Measurements from ENCODE around the gene CSRP3. TPM values are rescaled to one million over a fixed set of nuclear protein-coding genes. Genes with fewer than 3 reads are reported as not detected.
"Not testable (repeated sequence)": the region's sequence is repeated elsewhere in the genome, so short reads cannot be mapped to it uniquely, and the experiment has no call there.

Gene CSRP3
- total RNA-seq, 2 experiments from 2014 or later, result not detected

DNA sequence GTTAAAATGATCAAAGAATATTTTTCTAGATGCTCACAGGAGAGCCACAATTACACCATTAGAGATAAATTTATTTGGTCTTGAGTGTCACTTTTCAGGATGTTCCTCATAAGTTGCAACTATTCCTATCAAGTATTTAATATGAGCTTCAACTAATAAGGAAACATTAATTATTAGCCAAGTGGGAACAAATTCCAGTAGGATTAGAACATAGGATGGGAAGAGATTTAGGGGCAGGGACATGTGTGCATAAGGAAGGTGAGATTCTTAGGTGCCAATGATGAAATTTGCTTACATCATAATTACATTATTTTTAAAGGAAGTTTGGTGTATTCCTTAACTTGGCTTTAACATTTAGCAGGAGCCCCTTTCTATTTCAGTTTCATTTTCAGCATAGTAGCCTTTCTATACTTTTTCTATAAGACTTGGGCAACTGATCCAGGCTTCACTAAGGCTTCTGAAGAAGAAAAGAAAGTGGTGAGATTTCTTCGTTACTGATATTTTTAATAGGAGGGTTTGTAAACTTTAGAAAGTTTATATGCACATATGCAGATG, 38.8 kb downstream of the CSRP3 start:
- Mint-ChIP-seq H3K36me3 (peaks cover 56% of the 10 kb centered on the region), H3K27ac (no peak overlapping the region), H3K4me3 (no peak overlapping the region), H3K4me1 (peaks cover 10% of the 10 kb centered on the region), H3K27me3 (no peaks in the 10 kb centered on the region), H3K9me3 (no peaks in the 10 kb centered on the region)
- no peak for ATAC-seq (ENCODE audit: low read depth)
- DNase-seq, result no peak
- POLR2A ChIA-PET, result no interaction called here

GRCh38 chr11:19161651-19162050, 40.1 kb downstream of the CSRP3 start:
- ATAC-seq (ENCODE audit: low read depth) (no peak), DNase-seq (no peak)
- H3K27ac Mint-ChIP-seq, result no peak overlapping the region
- peaks cover 10% of the 10 kb centered on the region for H3K4me1 Mint-ChIP-seq
- no peaks in the 10 kb centered on the region for H3K9me3 Mint-ChIP-seq
- POLR2A ChIA-PET, result no interaction called here
- H3K27me3 Mint-ChIP-seq, result no peaks in the 10 kb centered on the region
- peaks cover 51% of the 10 kb centered on the region for H3K36me3 Mint-ChIP-seq
- H3K4me3 Mint-ChIP-seq, result no peak overlapping the region

- no peak overlapping the region for H3K4me3 Mint-ChIP-seq
- DNase-seq (no peak), ATAC-seq (ENCODE audit: low read depth) (no peak)
- H3K9me3 Mint-ChIP-seq, result no peaks in the 10 kb centered on the region
- H3K36me3 Mint-ChIP-seq, result peaks cover 51% of the 10 kb centered on the region
- H3K27me3 Mint-ChIP-seq, result no peaks in the 10 kb centered on the region
- POLR2A ChIA-PET, result no interaction called here
- H3K27ac Mint-ChIP-seq, result no peak overlapping the region
- H3K4me1 Mint-ChIP-seq, result peaks cover 10% of the 10 kb centered on the region
Observed at GRCh38 chr11:19160847-19161246, 40.9 kb downstream of the CSRP3 start.

- H3K27ac Mint-ChIP-seq, result no peak overlapping the region
- H3K4me1 Mint-ChIP-seq, result no peaks in the 10 kb centered on the region
- no peaks in the 10 kb centered on the region for H3K27me3 Mint-ChIP-seq
- POLR2A ChIA-PET, result no interaction called here
- ATAC-seq (ENCODE audit: low read depth) (no peak), DNase-seq (no peak)
- no peak overlapping the region for H3K4me3 Mint-ChIP-seq
- H3K9me3 Mint-ChIP-seq, result no peaks in the 10 kb centered on the region
- peaks cover 30% of the 10 kb centered on the region for H3K36me3 Mint-ChIP-seq
Observed at GRCh38 chr11:19156892-19157291, 44.9 kb downstream of the CSRP3 start.

- ATAC-seq (ENCODE audit: low read depth) (no peak), DNase-seq (no peak)
- peaks cover 14% of the 10 kb centered on the region for H3K36me3 Mint-ChIP-seq
- H3K4me3 Mint-ChIP-seq, result no peak overlapping the region
- H3K27ac Mint-ChIP-seq, result no peak overlapping the region
- H3K4me1 Mint-ChIP-seq, result no peaks in the 10 kb centered on the region
- POLR2A ChIA-PET, result no interaction called here
- H3K27me3 Mint-ChIP-seq, result no peaks in the 10 kb centered on the region
- no peaks in the 10 kb centered on the region for H3K9me3 Mint-ChIP-seq
Observed at GRCh38 chr11:19145319-19145718, 56.5 kb downstream of the CSRP3 start.

DNA sequence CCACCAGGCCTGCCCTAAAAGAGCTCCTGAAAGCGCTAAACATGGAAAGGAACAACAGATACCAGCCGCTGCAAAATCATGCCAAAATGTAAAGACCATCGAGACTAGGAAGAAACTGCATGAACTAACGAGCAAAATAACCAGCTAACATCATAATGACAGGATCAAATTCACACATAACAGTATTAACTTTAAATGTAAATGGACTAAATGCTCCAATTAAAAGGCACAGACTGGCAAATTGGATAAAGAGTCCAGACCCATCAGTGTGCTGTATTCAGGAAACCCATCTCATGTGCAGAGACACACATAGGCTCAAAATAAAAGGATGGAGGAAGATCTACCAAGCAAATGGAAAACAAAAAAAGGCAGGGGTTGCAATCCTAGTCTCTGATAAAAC, 64.9 kb downstream of the CSRP3 start:
- H3K4me3 Mint-ChIP-seq; H3K27me3 Mint-ChIP-seq; H3K27ac Mint-ChIP-seq; DNase-seq; H3K4me1 Mint-ChIP-seq; POLR2A ChIA-PET; ATAC-seq (ENCODE audit: low read depth): not testable (repeated sequence)
- Mint-ChIP-seq H3K36me3 (peaks cover 28% of the 10 kb centered on the region), H3K9me3 (peaks cover 18% of the 10 kb centered on the region)

- ATAC-seq (ENCODE audit: low read depth), result no peak
- Mint-ChIP-seq H3K9me3 (peaks cover 18% of the 10 kb centered on the region), H3K36me3 (peaks cover 46% of the 10 kb centered on the region), H3K27ac (no peak overlapping the region), H3K27me3 (no peaks in the 10 kb centered on the region), H3K4me1 (no peaks in the 10 kb centered on the region), H3K4me3 (no peak overlapping the region)
- no peak for DNase-seq
- POLR2A ChIA-PET, result no interaction called here
Observed at GRCh38 chr11:19134004-19134403, 67.8 kb downstream of the CSRP3 start.

Other genes with a start within 250 kb of the CSRP3 start
- gene MRGPRX2, start 141.3 kb downstream of the CSRP3 start, total RNA-seq, result not detected
- gene ZDHHC13, start 84.8 kb downstream of the CSRP3 start, total RNA-seq, result 10 to 100 TPM; 21.2 to 21.3 TPM
- 10 to 100 TPM; 26.9 to 27.0 TPM for gene E2F8, start 39.0 kb upstream of the CSRP3 start, total RNA-seq

Data from activated naive CD8-positive, alpha-beta T cell treated with anti-CD3 and anti-CD28 coated beads, Interleukin-2, amount 10 ng/mL, durations not matched to agents 7 days and 5 days (primary cell).